HG02763 (cell line): ENCODE results near the gene ADAMTS4.

Experiments used
- ATAC-seq: cut with Tn5 transposase; IDR thresholded peaks from one replicate; pipeline ENCODE4 v1.9.1; 2021; ENCODE audit warnings: mild to moderate bottlenecking, moderate library complexity; ENCODE audit not compliant: unreplicated experiment

ADAMTS4 gene

GRCh38 chr1:161175771-161176453 lies 22.9 kb downstream of the ADAMTS4 start:
- ATAC-seq: no peak

GRCh38 chr1:161174911-161175310 lies 23.9 kb downstream of the ADAMTS4 start:
- ATAC-seq: no peak

GRCh38 chr1:161173711-161174110 lies 25.1 kb downstream of the ADAMTS4 start:
- no peak for ATAC-seq

- ATAC-seq: no peak
Observed at GRCh38 chr1:161172776-161173376, 26.0 kb downstream of the ADAMTS4 start.

GRCh38 chr1:161172349-161172748 lies 26.5 kb downstream of the ADAMTS4 start:
- no peak for ATAC-seq

GRCh38 chr1:161171696-161172095 lies 27.2 kb downstream of the ADAMTS4 start:
- ATAC-seq: no peak

GRCh38 chr1:161171191-161171590 lies 27.7 kb downstream of the ADAMTS4 start:
- ATAC-seq: no peak

- no peak for ATAC-seq
Observed at GRCh38 chr1:161168906-161169305, 29.9 kb downstream of the ADAMTS4 start.

GRCh38 chr1:161166669-161167548 lies 31.9 kb downstream of the ADAMTS4 start:
- no peak for ATAC-seq

- ATAC-seq: peak; percentile 92
Observed at GRCh38 chr1:161165742-161166668, 32.8 kb downstream of the ADAMTS4 start, which contains the start of gene PPOX. TSS of gene PPOX (plus strand) at chr1:161166426. CDS start at chr1:161166848, 422 bp downstream.

GRCh38 chr1:161164901-161165610 lies 33.8 kb downstream of the ADAMTS4 start:
- no peak for ATAC-seq

GRCh38 chr1:161163793-161164192 lies 35.1 kb downstream of the ADAMTS4 start:
- no peak for ATAC-seq

GRCh38 chr1:161162806-161163205 lies 36.0 kb downstream of the ADAMTS4 start:
- no peak for ATAC-seq

GRCh38 chr1:161162052-161162451 lies 36.8 kb downstream of the ADAMTS4 start:
- no peak for ATAC-seq

- ATAC-seq: no peak
Observed at GRCh38 chr1:161161652-161162051, 37.2 kb downstream of the ADAMTS4 start.

GRCh38 chr1:161160671-161161145 lies 38.1 kb downstream of the ADAMTS4 start:
- no peak for ATAC-seq

GRCh38 chr1:161159913-161160243 lies 39.0 kb downstream of the ADAMTS4 start:
- ATAC-seq: peak; percentile 11

GRCh38 chr1:161159087-161159912 lies 39.6 kb downstream of the ADAMTS4 start, which contains the start of gene USP21:
TSS of gene USP21 (plus strand) at chr1:161159500. CDS start at chr1:161160641, 1,141 bp downstream.
- ATAC-seq: peak; percentile 88
